ENCODE results near the gene TBL1XR1. TPM values are rescaled to one million over a fixed set of nuclear protein-coding genes. Genes with fewer than 3 reads are reported as not detected.

Gene TBL1XR1
- total RNA-seq, 1 experiment from 2014 or later = 127 TPM

DNA sequence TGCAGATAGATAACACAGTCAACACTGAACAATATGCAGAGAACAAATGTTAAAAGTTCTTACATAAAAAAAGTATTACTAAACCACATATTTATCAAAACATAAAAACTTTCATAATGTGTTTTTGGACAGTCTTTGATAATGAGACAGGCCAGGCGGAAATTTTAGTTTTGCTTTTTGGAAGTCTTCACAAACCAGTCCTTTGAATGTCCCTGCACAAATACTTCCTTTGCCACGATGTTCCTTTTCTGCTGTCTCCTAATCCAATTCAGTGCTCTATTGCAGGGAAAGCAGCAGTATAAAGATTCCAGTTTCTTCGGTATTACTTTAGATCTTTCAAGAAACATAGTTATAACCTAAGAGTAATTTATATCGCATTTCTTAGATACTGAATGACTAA, 135.9 kb downstream of the TBL1XR1 start:
- Mint-ChIP-seq H3K27ac (ENCODE audit: unreplicated experiment) (no peak overlapping the region), H3K27me3 (ENCODE audit: insufficient read depth, unreplicated experiment) (no peaks in the 10 kb centered on the region), H3K36me3 (ENCODE audit: insufficient read depth, unreplicated experiment) (peaks cover 4% of the 10 kb centered on the region), H3K9me3 (ENCODE audit: unreplicated experiment) (no peaks in the 10 kb centered on the region), H3K4me1 (ENCODE audit: low read depth, unreplicated experiment) (peaks cover 5% of the 10 kb centered on the region), H3K4me3 (ENCODE audit: unreplicated experiment) (no peak overlapping the region)
- ChIA-PET CTCF (no interaction called here), POLR2A (no interaction called here)
- DNase-seq = no peak
- no TSS peak for BruUV-seq (replicated peaks)
- H3K4me3 ChIP-seq (ENCODE audit: low read depth, low read length) = no peak overlapping the region
- intact Hi-C loops (cut with micrococcal nuclease; ENCODE audit: unreplicated experiment) = no loop called here
- no peaks in the 10 kb centered on the region for H3K27me3 ChIP-seq (replicated peaks; ENCODE audit: control insufficient read depth, insufficient read depth, low read length)
- TF ChIP-seq, protein P1, sequence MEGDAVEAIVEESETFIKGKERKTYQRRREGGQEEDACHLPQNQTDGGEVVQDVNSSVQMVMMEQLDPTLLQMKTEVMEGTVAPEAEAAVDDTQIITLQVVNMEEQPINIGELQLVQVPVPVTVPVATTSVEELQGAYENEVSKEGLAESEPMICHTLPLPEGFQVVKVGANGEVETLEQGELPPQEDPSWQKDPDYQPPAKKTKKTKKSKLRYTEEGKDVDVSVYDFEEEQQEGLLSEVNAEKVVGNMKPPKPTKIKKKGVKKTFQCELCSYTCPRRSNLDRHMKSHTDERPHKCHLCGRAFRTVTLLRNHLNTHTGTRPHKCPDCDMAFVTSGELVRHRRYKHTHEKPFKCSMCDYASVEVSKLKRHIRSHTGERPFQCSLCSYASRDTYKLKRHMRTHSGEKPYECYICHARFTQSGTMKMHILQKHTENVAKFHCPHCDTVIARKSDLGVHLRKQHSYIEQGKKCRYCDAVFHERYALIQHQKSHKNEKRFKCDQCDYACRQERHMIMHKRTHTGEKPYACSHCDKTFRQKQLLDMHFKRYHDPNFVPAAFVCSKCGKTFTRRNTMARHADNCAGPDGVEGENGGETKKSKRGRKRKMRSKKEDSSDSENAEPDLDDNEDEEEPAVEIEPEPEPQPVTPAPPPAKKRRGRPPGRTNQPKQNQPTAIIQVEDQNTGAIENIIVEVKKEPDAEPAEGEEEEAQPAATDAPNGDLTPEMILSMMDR (IDR thresholded peaks at IDR 0.05; ENCODE audit: insufficient read depth in 1 of 2, low read depth in 1 of 2, low read length in 1 of 2, severe bottlenecking in 1 of 2, unreplicated experiment in 1 of 2) = no peak
- no peaks in the 10 kb centered on the region for H3K4me1 ChIP-seq
- H3K36me3 ChIP-seq (ENCODE audit: control insufficient read depth, insufficient read depth, low read length) = no peaks in the 10 kb centered on the region
- no peaks in the 10 kb centered on the region for H3K9me3 ChIP-seq

DNA sequence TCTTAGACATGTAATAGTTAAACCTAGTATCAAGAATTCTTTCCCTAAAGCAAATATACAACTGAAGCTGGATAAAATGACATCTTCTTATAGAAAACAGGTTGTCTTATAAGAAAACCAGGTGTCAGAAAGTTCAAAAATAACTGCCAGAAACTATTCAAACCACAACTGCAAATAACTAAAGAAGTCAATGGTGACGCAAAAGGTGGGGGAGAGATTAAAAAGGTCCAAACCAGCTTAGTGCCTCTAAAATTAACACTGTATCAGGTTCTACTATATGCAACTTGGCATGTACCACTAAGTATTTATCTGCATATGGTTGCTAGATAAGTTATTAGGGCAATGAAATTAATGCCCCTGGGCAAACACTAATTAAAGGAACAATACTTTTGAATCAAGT, 136.8 kb downstream of the TBL1XR1 start:
- no peaks in the 10 kb centered on the region for H3K9me3 Mint-ChIP-seq (ENCODE audit: unreplicated experiment)
- H3K9me3 ChIP-seq = no peaks in the 10 kb centered on the region
- no peak overlapping the region for H3K4me3 Mint-ChIP-seq (ENCODE audit: unreplicated experiment)
- ChIA-PET POLR2A (no interaction called here), CTCF (no interaction called here)
- no peaks in the 10 kb centered on the region for H3K4me1 ChIP-seq
- H3K27me3 Mint-ChIP-seq (ENCODE audit: insufficient read depth, unreplicated experiment) = no peaks in the 10 kb centered on the region
- no peaks in the 10 kb centered on the region for H3K36me3 Mint-ChIP-seq (ENCODE audit: insufficient read depth, unreplicated experiment)
- no TSS peak for BruUV-seq (replicated peaks)
- intact Hi-C loops (cut with micrococcal nuclease; ENCODE audit: unreplicated experiment) = no loop called here
- H3K27ac Mint-ChIP-seq (ENCODE audit: unreplicated experiment) = no peak overlapping the region
- TF ChIP-seq, protein P1 (IDR thresholded peaks at IDR 0.05; ENCODE audit: insufficient read depth in 1 of 2, low read depth in 1 of 2, low read length in 1 of 2, severe bottlenecking in 1 of 2, unreplicated experiment in 1 of 2) = no peak
- H3K27me3 ChIP-seq (replicated peaks; ENCODE audit: control insufficient read depth, insufficient read depth, low read length) = no peaks in the 10 kb centered on the region
- no peak for DNase-seq
- H3K36me3 ChIP-seq (ENCODE audit: control insufficient read depth, insufficient read depth, low read length) = no peaks in the 10 kb centered on the region
- no peaks in the 10 kb centered on the region for H3K4me1 Mint-ChIP-seq (ENCODE audit: low read depth, unreplicated experiment)
- H3K4me3 ChIP-seq (ENCODE audit: low read depth, low read length) = no peak overlapping the region

DNA sequence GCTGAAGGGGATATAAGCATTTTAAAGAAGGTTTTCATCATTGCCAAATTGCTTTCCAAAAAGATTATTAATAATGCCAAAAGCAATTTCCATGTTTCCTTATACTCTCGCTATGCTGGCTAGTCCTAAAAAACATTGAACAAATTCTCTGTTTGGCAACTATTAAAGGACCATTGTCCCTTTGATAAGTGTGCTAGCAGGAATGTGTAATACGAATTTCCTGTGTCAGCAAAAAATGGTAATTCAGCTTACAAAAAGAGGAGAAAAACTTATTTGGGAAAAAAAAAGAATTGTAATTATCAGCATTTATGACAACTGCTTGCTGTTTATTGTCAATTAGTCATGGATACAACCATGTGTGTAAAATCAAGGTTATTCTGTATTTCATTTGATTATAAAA, 138.6 kb downstream of the TBL1XR1 start:
- DNase-seq = no peak
- Histone ChIP-seq H3K4me1 (no peaks in the 10 kb centered on the region), H3K36me3 (ENCODE audit: control insufficient read depth, insufficient read depth, low read length) (no peaks in the 10 kb centered on the region), H3K4me3 (ENCODE audit: low read depth, low read length) (no peak overlapping the region), H3K9me3 (no peaks in the 10 kb centered on the region), H3K27me3 (replicated peaks; ENCODE audit: control insufficient read depth, insufficient read depth, low read length) (no peaks in the 10 kb centered on the region)
- CTCF ChIA-PET = interaction anchor here (0.6 kb wide), 1 partner anchor 412 kb away, joined by 4 read pairs; no protein-coding TSS in a partner anchor
- TF ChIP-seq, protein P1 (IDR thresholded peaks at IDR 0.05; ENCODE audit: insufficient read depth in 1 of 2, low read depth in 1 of 2, low read length in 1 of 2, severe bottlenecking in 1 of 2, unreplicated experiment in 1 of 2) = no peak
- no peaks in the 10 kb centered on the region for H3K27me3 Mint-ChIP-seq (ENCODE audit: insufficient read depth, unreplicated experiment)
- POLR2A ChIA-PET = no interaction called here
- H3K4me1 Mint-ChIP-seq (ENCODE audit: low read depth, unreplicated experiment) = no peaks in the 10 kb centered on the region
- no peaks in the 10 kb centered on the region for H3K9me3 Mint-ChIP-seq (ENCODE audit: unreplicated experiment)
- H3K4me3 Mint-ChIP-seq (ENCODE audit: unreplicated experiment) = no peak overlapping the region
- BruUV-seq (replicated peaks) = no TSS peak
- H3K36me3 Mint-ChIP-seq (ENCODE audit: insufficient read depth, unreplicated experiment) = no peaks in the 10 kb centered on the region
- H3K27ac Mint-ChIP-seq (ENCODE audit: unreplicated experiment) = no peak overlapping the region
- intact Hi-C loops (cut with micrococcal nuclease; ENCODE audit: unreplicated experiment) = loop anchor here (10.0 kb wide), 1 partner anchor 1326 kb away; no protein-coding TSS in a partner anchor
